Cardiac septum (tissue), 1 donor: ENCODE results near the gene IL20RA. TPM values are rescaled to one million over a fixed set of nuclear protein-coding genes. Genes with fewer than 3 reads are reported as not detected.

ENCODE experiments used
- DNase-seq: peaks from one replicate; pipeline ENCODE4 v3.0.0-alpha.2; 2020; ENCODE audit warnings: low spot score
- intact Hi-C: fragments of 100-400 bp; cut with DNase I; formaldehyde crosslinking; loops from one replicate; pipeline ENCODE4 v1.14.0; 2022
- total RNA-seq: library from RNA; stranded (reverse); fragmentation: NEBNext Ultra II Directional; extraction: Animal tissue kit (Norgen Biotek cat#: 25700); gene quantifications from one replicate; pipeline ENCODE4 v1.2.1, GENCODE V29; 2021
- donor health status: DM: no; HTN: no; CAD: no.

Gene IL20RA
- total RNA-seq, 1 donor from 2014 or later = 0.32 TPM

GRCh38 chr6:137013031-137013430 lies 31.7 kb downstream of the IL20RA start:
- intact Hi-C loops = loop anchor here (5.0 kb wide), 1 partner anchor 46 kb away; no protein-coding TSS in a partner anchor
- no peak for DNase-seq

- intact Hi-C loops = loop anchor here (5.0 kb wide), 1 partner anchor 44 kb away; no protein-coding TSS in a partner anchor
- no peak for DNase-seq
These were observed 33.4 kb downstream of the IL20RA start for GRCh38 chr6:137011406-137011805.

DNA sequence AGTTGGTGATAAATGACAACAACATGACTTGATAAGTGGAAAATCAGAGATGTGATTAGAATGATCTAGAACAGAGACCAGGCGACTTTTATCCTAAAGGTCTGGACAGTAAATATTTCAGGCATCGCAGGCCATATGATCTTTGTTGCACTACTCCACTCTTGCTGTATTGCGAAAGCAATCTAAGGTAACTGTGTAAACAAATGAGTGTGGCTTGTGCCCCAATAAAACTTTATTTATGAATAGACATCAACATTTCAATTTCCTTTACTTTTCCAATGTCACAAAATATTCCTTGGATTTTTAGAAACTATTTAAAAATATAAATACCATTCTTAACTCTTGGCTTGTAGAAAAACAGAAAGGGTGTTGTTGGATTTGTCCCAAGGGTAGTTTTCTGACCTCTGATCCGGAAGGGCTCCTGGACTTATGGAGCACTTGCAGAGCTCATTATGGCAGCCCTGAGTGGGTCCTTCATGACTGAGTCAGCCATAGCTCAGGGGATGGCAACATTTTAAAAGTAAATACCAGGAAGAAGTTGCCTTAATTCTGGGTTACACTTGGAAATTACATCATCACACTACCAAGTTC lies 34.5 kb downstream of the IL20RA start:
- no peak for DNase-seq
- intact Hi-C loops = loop anchor here (5.0 kb wide), 1 partner anchor 43 kb away; no protein-coding TSS in a partner anchor

GRCh38 chr6:137008204-137008603 lies 36.6 kb downstream of the IL20RA start:
- intact Hi-C loops = no loop called here
- DNase-seq = no peak

GRCh38 chr6:137006056-137006455 lies 38.7 kb downstream of the IL20RA start:
- intact Hi-C loops = no loop called here
- DNase-seq = no peak

- DNase-seq = no peak
- intact Hi-C loops = no loop called here
These were observed 39.7 kb downstream of the IL20RA start for GRCh38 chr6:137005073-137005472.

- intact Hi-C loops = no loop called here
- no peak for DNase-seq
These were observed 42.3 kb downstream of the IL20RA start for GRCh38 chr6:137002505-137002904.

DNA sequence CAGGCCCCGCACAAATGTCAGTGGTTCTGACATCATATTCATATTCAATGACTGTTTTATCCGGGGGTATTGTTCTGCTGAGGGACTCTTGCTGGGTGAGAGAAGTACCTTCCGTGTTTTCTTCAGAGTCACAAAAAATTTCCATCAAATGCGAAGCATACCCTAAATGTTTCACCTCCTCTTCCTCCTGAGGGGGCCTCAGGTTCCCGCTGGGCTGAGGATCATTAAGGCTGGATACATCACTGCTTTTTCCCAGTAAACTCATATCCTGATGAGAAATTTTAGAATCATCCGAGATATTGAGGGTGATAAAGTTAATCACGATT lies 42.8 kb downstream of the IL20RA start:
- no peak for DNase-seq
- intact Hi-C loops = no loop called here

DNA sequence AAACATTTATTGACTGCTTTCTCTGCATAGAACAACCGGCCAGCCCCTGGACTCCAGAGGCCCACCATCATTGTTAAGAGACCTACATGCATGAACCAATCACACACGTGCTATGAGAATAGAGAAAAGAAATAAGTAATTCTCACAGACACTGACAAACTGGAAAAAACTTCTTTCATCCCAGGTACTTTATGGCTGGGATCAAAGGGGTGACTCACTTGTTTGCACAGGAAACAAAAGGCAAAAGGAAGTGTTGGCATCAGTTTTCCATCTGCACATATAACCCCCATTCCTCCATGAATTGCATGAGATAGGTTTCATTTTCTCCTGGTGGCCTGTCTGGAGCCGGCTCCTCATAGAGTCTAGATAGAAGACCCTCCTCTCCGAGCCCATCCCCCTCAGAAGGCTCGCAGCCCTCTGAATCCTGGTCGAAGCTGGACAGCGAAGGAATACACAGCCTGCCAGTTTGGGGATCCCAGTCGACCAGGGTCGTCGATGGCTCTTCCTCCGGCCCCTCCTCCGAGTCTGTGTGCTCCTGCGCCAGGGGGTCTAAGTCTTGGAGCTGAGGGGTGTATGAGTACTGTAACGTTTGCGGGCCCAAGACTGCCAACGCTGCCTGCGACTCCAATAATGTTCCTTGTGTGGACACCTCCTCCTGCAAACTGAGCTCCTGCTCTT lies 43.3 kb downstream of the IL20RA start:
- intact Hi-C loops = no loop called here

GRCh38 chr6:137000825-137001224 lies 43.9 kb downstream of the IL20RA start:
- DNase-seq = no peak
- intact Hi-C loops = no loop called here

More for the DNA sequence above, 43.3 kb downstream of the IL20RA start:
- no peak for DNase-seq

- intact Hi-C loops = no loop called here
- no peak for DNase-seq
These were observed 49.2 kb downstream of the IL20RA start for GRCh38 chr6:136995521-136995920.

DNA sequence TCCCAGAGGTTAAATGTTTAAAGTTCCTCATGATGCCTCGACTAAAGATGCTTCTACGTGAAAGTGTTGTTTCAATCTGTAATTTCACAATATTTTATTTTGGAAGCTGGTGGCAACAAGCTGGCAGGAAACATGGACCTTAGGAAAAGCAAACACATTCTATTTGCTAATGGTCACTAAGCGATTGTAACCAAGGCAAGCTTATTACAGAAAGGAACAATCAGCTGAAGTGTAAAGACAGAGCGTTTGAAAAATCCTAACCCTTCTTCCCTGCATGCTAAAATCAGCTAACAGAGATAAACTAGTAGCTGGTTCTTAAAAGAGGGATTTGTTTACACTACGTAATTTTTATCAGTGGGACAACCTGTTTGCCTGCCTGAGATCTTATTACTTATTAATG lies 50.0 kb downstream of the IL20RA start:
- no peak for DNase-seq
- intact Hi-C loops = no loop called here

DNA sequence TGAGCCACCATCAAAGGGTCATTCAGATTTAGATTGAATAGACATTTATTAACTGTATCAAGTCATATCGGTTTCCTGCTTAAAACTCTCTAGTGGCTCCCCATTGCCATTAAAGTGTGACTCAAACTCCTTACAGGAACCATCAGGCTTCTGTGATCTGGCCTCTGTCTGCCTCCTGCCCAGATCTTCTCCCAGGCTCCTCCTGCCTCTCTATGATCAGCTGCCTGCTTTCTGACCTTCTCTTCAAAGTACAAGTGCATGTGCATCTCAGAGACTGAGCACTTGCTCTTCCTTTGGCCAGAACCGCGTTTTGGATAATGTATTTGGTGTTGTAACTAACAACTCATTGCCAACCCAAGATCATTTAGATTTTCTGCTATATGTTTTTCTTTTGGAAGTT lies 52.7 kb downstream of the IL20RA start:
- intact Hi-C loops = no loop called here

GRCh38 chr6:136991646-136992045 lies 53.1 kb downstream of the IL20RA start:
- DNase-seq = no peak

More for the DNA sequence above, 52.7 kb downstream of the IL20RA start:
- DNase-seq = no peak

GRCh38 chr6:136990754-136991153 lies 54.0 kb downstream of the IL20RA start:
- intact Hi-C loops = no loop called here
- no peak for DNase-seq

More at GRCh38 chr6:136991646-136992045, 53.1 kb downstream of the IL20RA start:
- intact Hi-C loops = no loop called here

GRCh38 chr6:136990242-136990578 lies 54.6 kb downstream of the IL20RA start:
- no peak for DNase-seq
- intact Hi-C loops = no loop called here

DNA sequence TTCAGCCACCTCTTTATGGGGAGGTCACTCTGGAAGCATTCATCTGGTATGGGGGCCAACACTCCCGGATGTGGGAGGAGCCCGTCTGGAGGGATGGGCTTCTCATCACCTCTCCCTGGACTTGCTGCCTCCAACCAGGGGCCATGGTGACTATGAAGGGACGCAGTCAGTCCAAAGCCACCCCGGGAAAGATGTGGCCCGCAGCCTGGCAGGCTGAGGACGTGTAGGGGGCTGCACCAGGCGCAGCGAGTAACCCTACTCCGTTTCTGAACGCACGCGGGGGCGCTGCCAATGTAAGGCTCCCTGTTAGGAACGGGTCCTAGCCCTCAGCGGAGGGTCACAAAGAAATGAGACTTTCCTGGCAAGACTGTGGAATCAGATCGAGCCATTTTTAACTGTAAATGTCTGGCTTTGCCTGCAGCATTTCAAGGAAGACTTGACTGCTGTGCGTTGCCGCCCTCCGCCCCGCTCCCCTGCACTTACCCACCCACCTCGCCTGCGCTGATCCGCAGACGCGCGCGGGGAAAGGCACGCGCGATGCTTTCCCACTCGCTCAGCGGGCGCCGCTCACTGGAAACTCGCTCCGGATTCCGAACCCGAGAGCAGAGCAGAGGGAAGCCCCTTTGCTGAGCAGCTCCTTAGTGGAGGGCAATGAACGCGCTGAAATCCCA lies 55.1 kb downstream of the IL20RA start:
- intact Hi-C loops = no loop called here
- no peak for DNase-seq

- DNase-seq = no peak
- intact Hi-C loops = no loop called here
These were observed 57.2 kb downstream of the IL20RA start for GRCh38 chr6:136987526-136987925.

- no peak for DNase-seq
- intact Hi-C loops = no loop called here
These were observed 59.3 kb downstream of the IL20RA start for GRCh38 chr6:136985502-136985901.

- intact Hi-C loops = no loop called here
- DNase-seq = no peak
These were observed 60.2 kb downstream of the IL20RA start for GRCh38 chr6:136984578-136984977.

- no peak for DNase-seq
- intact Hi-C loops = no loop called here
These were observed 61.1 kb downstream of the IL20RA start for GRCh38 chr6:136983687-136984086.
